VCaP (cell line): ENCODE measurements around the gene AGK.

Experiments
- H3K27ac ChIP-seq: fragments of 450-650 bp; 2 replicates; pipeline ENCODE4 v1.5.1; 2017
- CTCF ChIP-seq: fragments of 450-650 bp; conservative IDR thresholded peaks from 2 replicates; pipeline ENCODE4 v1.5.1; 2017; ENCODE audit warnings: mild to moderate bottlenecking, moderate library complexity

The AGK gene

GRCh38 chr7:141663081-141663849 lies 112.1 kb downstream of the AGK start:
- peak overlapping the region; percentile 79 for H3K27ac ChIP-seq
- TF ChIP-seq CTCF = 0 out of 2 replicates have a peak, but pooled peaks have one; percentile 3

DNA sequence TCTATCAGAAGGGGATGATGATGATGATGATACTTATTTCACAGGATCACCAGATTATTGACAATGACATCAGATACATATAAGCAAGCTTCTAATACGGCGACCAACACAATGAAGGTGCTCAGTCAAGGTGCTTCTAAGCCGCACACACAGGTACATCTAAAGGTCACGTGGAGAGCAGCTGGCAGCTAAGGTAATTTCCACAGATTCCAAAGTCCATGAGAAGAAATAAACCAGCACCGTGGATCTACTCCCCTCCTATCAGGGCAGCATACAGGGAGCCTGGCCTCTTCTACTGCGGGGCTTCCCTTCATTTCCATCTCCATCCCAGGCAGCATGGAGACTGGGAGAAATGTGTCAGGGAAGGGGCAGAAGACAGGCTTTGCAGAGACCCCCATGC lies 113.2 kb downstream of the AGK start:
- no peak overlapping the region; the same call in 1 of the 2 replicates for H3K27ac ChIP-seq
- no peak for TF ChIP-seq CTCF

GRCh38 chr7:141665208-141666035 lies 114.2 kb downstream of the AGK start:
- no peak overlapping the region for H3K27ac ChIP-seq
- TF ChIP-seq CTCF = no peak

- H3K27ac ChIP-seq = no peak overlapping the region
- TF ChIP-seq CTCF = no peak
Observed at GRCh38 chr7:141666071-141666470, 114.9 kb downstream of the AGK start.

DNA sequence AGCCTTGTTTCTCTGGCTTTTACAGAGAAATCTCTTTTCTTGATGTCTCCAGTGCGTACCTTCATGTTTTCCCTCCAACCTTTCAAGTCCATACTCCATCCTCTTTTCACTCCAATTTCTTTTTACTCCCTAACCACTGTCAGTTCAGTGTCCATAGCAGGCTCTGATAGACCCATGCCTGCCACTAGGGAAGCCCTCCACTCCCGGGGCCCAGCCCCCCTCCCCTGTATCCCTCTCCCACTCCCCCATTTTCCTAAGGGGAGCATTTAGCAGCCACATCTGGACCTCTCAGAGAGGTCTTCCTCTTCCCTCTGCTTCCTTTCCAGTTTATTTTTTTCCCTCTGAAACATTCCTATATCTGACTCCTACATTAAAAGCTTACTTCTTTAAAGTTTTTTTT lies 117.6 kb downstream of the AGK start:
- no peak for TF ChIP-seq CTCF
- H3K27ac ChIP-seq = no peak overlapping the region

DNA sequence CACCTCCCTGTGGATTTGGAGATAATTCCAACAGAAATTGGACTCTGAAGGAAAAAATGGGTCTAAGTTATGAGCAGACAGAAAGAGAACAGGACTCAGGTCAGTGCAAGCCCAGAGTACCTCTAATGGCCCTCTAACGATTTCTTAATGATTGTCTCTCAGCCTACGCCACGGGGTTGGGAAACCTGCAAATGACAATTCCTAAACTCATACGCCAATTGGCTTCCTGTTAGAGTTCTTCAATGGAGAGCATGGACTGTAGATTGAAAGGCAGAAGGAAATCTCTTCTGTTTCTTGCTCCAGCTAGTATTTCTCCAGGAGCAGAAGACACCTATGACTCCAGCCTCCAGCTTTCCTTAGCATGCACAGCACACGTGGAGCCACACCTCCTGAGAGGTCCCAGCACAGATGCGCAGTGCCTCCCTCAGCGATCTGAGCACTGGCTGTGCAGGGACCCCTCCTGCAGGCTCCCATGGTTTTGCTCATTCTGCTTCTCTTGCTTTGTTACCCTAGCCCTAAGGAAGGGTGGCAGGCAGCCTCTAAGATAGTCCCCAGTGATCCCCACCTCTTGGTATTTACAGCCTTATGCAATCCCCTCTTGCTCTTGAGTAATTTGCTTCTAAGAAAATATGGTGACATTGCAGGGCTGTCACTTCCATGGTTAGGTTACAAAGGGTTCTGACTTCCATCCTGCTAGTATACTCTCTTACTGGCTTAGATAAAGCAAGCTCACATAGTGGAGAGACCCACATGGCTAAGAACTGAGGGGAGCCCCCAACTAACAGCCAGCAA lies 120.7 kb downstream of the AGK start:
- TF ChIP-seq CTCF = no peak
- H3K27ac ChIP-seq = no peak overlapping the region

DNA sequence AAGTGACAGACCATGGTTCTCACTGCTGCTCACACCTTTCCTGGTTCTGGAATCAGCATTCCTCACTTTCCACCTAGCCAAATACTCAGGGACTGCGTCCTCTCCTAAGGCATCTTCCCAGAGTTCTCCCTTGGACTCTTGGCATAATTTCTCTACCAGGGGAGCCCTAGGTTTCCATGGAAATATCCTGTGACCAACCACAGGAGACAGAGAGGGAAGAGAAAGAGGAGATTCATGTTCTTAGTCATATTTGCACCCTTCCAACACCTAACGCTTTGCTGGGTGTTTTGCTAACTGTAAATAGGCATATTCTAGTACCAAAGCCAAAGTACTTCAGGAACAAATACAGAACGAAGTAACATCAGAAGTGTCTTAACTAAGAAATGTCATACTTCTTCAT lies 122.1 kb downstream of the AGK start:
- H3K27ac ChIP-seq = no peak overlapping the region
- no peak for TF ChIP-seq CTCF
